GM19099 (cell line): ENCODE measurements around the gene COPS3.

Experiments used
- POLR2A ChIP-seq: IDR thresholded peaks from 3 replicates; pipeline ENCODE4 v1.6.1; 2011; ENCODE audit warnings: low read depth; ENCODE audit not compliant: insufficient read length; ENCODE audit errors: extremely low read depth

The COPS3 gene

DNA sequence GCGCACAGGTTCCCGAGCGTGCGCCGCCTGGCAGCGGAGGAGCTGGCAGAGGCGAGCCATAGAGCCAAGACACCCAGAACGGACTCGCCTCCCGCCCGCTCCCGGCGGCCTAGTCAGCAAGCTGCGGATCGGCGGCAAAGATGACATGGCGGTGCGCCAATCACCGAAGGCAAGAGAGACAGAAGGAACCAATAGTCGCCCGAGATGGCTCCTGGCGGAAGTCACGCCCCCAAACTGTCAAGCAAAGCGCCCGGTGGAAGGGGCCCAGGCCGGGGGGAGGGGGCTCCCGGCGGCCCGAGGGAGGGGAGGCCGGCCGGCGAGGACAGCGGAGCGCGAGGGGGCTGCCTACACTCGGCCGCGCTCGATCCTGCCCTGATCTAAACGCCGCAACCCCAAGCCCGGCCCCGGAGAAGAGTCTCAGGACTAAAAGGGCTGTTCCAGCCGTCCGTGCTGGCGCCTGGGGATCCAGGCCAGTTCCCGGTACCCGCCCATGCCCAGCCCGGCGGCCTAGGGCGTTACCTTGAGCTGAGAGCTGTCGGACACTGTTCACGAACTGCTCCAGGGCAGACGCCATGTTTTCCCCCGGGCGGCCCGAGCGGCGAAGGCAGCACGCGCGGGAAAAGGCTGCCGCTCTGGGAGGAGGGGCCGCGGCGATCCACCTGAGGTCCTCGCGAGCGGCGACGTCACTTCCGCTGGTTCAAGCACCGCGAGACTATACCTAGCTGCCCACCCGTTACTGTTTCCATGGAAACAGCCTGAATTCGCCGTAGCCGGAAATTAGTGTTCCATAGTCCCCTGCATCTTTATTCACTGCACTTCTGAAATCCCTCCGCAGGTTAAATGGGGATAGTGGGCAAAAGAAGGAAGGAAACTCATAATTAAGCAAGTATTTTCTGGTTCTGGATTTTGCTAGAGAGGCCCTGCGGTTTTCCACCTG lies at the start of gene COPS3:
TSS of gene COPS3 (minus strand) at position 634 of the 937 bp plus-strand sequence. CDS start at position 574, 60 bp downstream.
- peak; percentile 89 for TF ChIP-seq POLR2A

- TF ChIP-seq POLR2A: no peak
Observed at GRCh38 chr17:17328251-17328650, 47.2 kb upstream of the COPS3 start.

DNA sequence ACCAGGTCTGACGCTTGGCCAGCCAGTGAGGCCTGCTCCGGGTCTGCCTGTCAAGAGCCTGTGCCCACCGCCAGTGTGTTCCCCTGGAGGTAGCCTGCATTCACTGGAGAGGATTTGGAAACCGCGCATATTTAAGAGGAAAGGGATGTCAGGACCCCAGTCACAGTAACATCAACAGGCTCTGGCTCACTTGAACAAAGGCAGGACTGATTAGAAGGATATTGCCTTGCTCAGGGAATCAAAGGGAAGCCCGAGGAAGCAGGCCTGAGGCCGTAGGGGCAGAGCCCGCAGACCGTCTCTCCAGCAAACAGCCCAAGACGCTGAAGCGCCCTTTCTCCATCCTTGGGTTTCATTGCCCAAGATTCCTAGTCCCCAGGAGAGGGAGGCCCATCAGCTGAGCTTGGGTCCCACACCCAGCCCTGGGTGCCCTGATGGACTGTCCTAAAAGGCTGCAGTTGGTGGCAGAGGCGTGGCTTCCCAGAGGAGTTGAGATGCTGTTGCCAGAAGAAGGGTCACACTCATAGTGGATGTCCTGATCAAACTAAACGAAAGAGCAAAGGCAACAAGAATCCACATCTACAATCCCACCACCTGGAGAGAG lies 45.3 kb upstream of the COPS3 start:
- TF ChIP-seq POLR2A: no peak

GRCh38 chr17:17325816-17326215 lies 44.8 kb upstream of the COPS3 start:
- TF ChIP-seq POLR2A: no peak

DNA sequence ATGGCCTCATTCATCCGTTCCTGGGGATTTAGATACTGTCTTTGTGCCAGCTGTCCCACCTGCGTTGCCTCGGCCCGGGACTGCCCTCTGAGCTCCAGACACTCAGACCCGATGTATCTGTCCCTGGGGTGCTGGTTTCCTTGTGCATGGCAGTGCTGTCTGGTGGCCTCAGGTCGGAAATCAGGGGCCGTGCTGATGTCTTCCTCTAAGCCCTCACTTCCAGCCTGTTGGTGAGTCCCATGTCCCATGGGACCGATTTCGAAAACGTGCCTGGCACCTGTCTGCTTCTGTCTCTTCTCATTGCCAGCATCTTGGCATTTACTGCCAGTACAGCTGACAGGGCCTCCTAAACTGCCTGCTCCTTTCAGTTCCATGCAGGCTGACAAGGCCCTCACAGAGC lies 44.2 kb upstream of the COPS3 start:
- no peak for TF ChIP-seq POLR2A

GRCh38 chr17:17324616-17325015 lies 43.6 kb upstream of the COPS3 start:
- TF ChIP-seq POLR2A: no peak

DNA sequence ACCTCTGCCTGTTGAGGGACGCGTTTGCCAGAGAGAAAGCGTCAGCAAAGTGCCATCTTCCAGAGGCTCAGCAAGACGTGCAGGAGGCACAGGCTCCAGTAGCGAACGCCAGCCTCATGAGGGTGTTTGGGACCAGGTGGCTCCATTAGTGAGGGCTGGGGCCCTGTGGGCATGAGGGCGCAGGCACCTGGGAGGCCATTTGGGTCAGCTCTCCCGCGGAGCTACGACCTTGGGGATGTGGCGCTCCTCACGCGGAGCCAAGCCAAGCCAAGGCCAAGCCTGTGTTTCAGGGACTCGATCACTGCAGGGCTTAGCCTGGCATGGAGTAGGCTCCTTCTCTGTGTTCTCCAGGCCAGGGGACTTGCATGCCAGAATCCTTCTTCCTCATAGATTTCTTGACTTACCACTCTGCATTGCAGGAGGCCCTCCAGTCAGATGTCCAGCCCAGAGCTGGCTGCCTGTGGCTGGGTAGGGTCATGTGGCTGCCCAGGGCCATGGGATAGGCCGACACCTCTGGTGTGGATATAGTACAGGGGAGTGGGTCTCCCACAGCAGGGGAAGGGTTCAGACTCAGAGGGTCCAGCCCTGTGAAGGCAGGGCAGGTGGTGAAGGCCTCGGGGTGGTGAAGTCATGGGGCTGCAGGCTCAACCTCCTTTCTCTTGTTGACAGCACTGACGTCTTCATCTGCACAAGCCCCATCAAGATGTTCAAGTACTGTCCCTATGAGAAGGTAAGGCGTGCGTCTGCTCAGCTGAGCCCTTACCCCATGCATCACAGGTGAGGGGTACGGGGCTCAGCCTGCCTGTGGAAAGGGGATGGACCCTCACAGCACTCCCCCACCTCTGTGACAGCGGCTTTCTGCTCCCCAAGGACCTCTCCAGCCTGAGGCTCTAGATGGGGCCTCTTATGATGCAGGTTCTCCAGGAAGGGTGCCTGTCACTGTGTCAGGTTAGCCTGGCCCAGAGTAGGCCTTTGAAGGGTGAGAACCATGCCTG lies 41.8 kb upstream of the COPS3 start:
- no peak for TF ChIP-seq POLR2A

DNA sequence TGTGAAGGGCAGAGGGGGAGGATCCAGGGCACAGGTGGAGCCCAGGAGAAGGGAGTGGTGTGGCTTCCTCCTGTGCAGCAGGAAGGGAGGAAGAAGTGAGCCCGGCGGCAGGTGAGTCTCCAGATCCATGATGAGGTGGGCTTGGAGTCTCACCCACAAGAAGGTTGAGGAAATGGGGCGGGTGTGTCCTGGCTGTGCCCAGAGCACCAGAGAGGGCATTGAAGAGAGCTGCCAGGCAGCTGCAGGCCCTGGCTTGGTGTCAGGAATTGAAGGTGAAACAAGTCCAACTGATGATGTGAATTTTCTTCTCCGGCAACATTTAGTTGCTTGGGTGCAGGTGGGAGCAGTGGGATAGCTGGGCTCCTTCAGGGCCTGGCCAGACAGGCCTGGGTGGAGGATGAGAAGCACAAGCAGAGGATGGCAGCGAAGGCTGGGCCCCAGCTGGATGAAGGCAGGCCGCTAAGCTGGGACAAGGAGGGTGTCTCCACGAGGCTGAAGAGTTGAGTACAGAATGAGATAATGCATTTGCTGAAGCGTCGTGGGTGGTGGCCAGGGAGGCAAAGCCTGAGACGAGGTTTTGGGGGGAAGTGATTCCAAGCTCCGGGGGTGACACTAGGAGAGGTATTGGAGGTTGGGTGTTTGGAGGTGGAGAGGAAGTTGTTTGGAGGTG lies 40.4 kb upstream of the COPS3 start:
- TF ChIP-seq POLR2A: no peak

DNA sequence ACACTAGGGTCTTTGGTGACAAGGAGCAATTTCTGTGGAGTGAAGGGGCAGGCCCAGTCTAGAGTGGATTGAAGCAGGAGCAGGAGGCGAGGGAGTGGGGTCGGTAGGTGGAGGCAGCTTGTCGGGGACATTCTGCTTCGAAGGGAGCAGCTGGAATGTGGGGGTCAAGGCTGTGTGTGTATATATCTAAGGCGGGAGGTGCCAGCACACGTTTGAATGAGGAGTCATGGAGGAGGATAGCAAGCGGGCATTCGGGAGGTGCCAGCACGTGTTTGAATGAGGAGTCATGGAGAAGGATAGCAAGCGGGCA lies 39.8 kb upstream of the COPS3 start:
- no peak for TF ChIP-seq POLR2A

GRCh38 chr17:17320188-17320910 lies 39.3 kb upstream of the COPS3 start:
- no peak for TF ChIP-seq POLR2A

GRCh38 chr17:17315142-17315821 lies 34.2 kb upstream of the COPS3 start:
- no peak for TF ChIP-seq POLR2A

- no peak for TF ChIP-seq POLR2A
Observed at GRCh38 chr17:17314501-17315071, 33.5 kb upstream of the COPS3 start.

- no peak for TF ChIP-seq POLR2A
Observed at GRCh38 chr17:17313350-17313991, 32.4 kb upstream of the COPS3 start.
